AG09319 (cell line): ENCODE measurements around the gene OR2T1.
"Not testable (repeated sequence)": the region's sequence is repeated elsewhere in the genome, so short reads cannot be mapped to it uniquely, and the experiment has no call there.

ENCODE experiments used
- DNase-seq: peaks from one replicate; pipeline ENCODE4 v3.0.0-alpha.2; 2010; ENCODE audit warnings: low read depth; ENCODE audit errors: extremely low read depth
- CTCF ChIP-seq: IDR thresholded peaks from 2 replicates; pipeline ENCODE4 v1.5.1; 2011; ENCODE audit warnings: low read depth, mild to moderate bottlenecking, inconsistent platforms, low read length, moderate library complexity

OR2T1 gene

GRCh38 chr1:248417854-248418253 lies 15.0 kb downstream of the OR2T1 start:
- no peak for DNase-seq
- TF ChIP-seq CTCF = no peak

GRCh38 chr1:248421384-248421783 lies 18.5 kb downstream of the OR2T1 start:
- TF ChIP-seq CTCF = no peak
- DNase-seq = no peak

GRCh38 chr1:248427526-248428191 lies 24.8 kb downstream of the OR2T1 start:
- not testable (repeated sequence) for DNase-seq

- DNase-seq = not testable (repeated sequence)
These were observed 25.3 kb downstream of the OR2T1 start for GRCh38 chr1:248428192-248428533.

GRCh38 chr1:248431683-248432082 lies 28.8 kb downstream of the OR2T1 start:
- not testable (repeated sequence) for DNase-seq

- not testable (repeated sequence) for DNase-seq
These were observed 29.4 kb downstream of the OR2T1 start for GRCh38 chr1:248432201-248432600.

- DNase-seq = not testable (repeated sequence)
These were observed 31.1 kb downstream of the OR2T1 start for GRCh38 chr1:248433811-248434415.

- not testable (repeated sequence) for DNase-seq
These were observed 32.1 kb downstream of the OR2T1 start for GRCh38 chr1:248434913-248435312.

- not testable (repeated sequence) for DNase-seq
These were observed 33.5 kb downstream of the OR2T1 start for GRCh38 chr1:248436303-248436702.

GRCh38 chr1:248438668-248439067 lies 35.8 kb downstream of the OR2T1 start:
- DNase-seq = not testable (repeated sequence)

- not testable (repeated sequence) for DNase-seq
These were observed 36.4 kb downstream of the OR2T1 start for GRCh38 chr1:248439283-248439682.

- not testable (repeated sequence) for DNase-seq
These were observed 39.8 kb downstream of the OR2T1 start for GRCh38 chr1:248442500-248443277.

- not testable (repeated sequence) for DNase-seq
These were observed 41.8 kb downstream of the OR2T1 start for GRCh38 chr1:248444603-248445002.

- not testable (repeated sequence) for DNase-seq
These were observed 42.6 kb downstream of the OR2T1 start, which contains the start of gene OR2T2 for GRCh38 chr1:248445399-248445798. Gene OR2T2, plus strand, starts transcription at chr1:248445637. Its CDS starts 7,161 bp downstream, at chr1:248452798.

- DNase-seq = not testable (repeated sequence)
These were observed 45.7 kb downstream of the OR2T1 start for GRCh38 chr1:248448409-248449074.

- not testable (repeated sequence) for DNase-seq
These were observed 47.1 kb downstream of the OR2T1 start for GRCh38 chr1:248449821-248450465.

- not testable (repeated sequence) for DNase-seq
These were observed 47.8 kb downstream of the OR2T1 start for GRCh38 chr1:248450466-248451145.
